Stimulated activated memory B cell treated with anti-CD40 and anti-IgM and Interleukin-4, amounts not matched to agents 10 μg/mL and 1 μg/mL and 100 μg/mL, for 72 hours (primary cell): ENCODE measurements around the gene PRKAB2.
"Not testable (repeated sequence)": the region's sequence is repeated elsewhere in the genome, so short reads cannot be mapped to it uniquely, and the experiment has no call there.

Source experiments
- ATAC-seq: fragments of 150-1000 bp; cut with Tn5 transposase; 2 replicates; pipeline ENCODE4 v1.10.0; 2021
- H3K27ac Mint-ChIP-seq: one replicate; pipeline ENCODE4 v1.8.0; 2022; ENCODE audit warnings: mild to moderate bottlenecking, mixed read lengths
- H3K27me3 Mint-ChIP-seq: one replicate; pipeline ENCODE4 v1.8.0; 2022; ENCODE audit warnings: mixed read lengths
- H3K36me3 Mint-ChIP-seq: one replicate; pipeline ENCODE4 v1.8.0; 2022; ENCODE audit warnings: mixed read lengths
- H3K4me1 Mint-ChIP-seq: one replicate; pipeline ENCODE4 v1.8.0; 2022; ENCODE audit warnings: mixed read lengths
- H3K4me3 Mint-ChIP-seq: one replicate; pipeline ENCODE4 v1.8.0; 2022; ENCODE audit warnings: mild to moderate bottlenecking, moderate library complexity, mixed read lengths
- H3K9me3 Mint-ChIP-seq: one replicate; pipeline ENCODE4 v1.8.0; 2022; ENCODE audit warnings: mixed read lengths

PRKAB2 gene

DNA sequence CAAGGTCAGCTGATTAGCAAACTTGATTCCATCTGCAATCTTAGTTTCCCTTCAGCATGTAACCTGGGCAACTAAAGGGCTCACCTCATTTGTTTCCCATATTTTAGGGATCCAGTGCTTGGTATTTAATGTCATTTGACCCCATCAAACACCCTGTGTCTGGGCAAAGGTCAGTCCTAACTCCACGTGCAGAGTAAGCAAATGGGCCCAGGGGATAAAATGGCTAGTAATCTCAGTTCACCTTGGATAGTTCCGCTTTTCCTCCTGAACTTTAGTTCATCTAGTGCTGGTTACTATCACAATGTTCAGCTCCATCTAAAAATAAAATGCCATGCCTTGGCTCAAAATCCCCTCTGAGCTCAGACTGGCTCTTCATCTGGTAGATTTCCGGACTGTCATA lies 19.5 kb downstream of the PRKAB2 start:
- no peak for ATAC-seq
- no peak overlapping the region for H3K27ac Mint-ChIP-seq
- no peaks in the 10 kb centered on the region for H3K4me1 Mint-ChIP-seq
- no peaks in the 10 kb centered on the region for H3K9me3 Mint-ChIP-seq
- H3K27me3 Mint-ChIP-seq: no peaks in the 10 kb centered on the region
- H3K36me3 Mint-ChIP-seq: peaks cover 38% of the 10 kb centered on the region
- H3K4me3 Mint-ChIP-seq: no peak overlapping the region

GRCh38 chr1:147151244-147151643 lies 21.0 kb downstream of the PRKAB2 start:
- Mint-ChIP-seq H3K27me3 (no peaks in the 10 kb centered on the region), H3K27ac (no peak overlapping the region), H3K9me3 (no peaks in the 10 kb centered on the region), H3K4me3 (no peak overlapping the region), H3K4me1 (no peaks in the 10 kb centered on the region), H3K36me3 (peaks cover 25% of the 10 kb centered on the region)
- ATAC-seq: no peak

GRCh38 chr1:147142886-147143285 lies 29.4 kb downstream of the PRKAB2 start:
- Mint-ChIP-seq H3K4me3 (no peak overlapping the region), H3K4me1 (no peaks in the 10 kb centered on the region), H3K36me3 (no peaks in the 10 kb centered on the region), H3K9me3 (no peaks in the 10 kb centered on the region), H3K27ac (no peak overlapping the region), H3K27me3 (peaks cover 22% of the 10 kb centered on the region)
- ATAC-seq: no peak

DNA sequence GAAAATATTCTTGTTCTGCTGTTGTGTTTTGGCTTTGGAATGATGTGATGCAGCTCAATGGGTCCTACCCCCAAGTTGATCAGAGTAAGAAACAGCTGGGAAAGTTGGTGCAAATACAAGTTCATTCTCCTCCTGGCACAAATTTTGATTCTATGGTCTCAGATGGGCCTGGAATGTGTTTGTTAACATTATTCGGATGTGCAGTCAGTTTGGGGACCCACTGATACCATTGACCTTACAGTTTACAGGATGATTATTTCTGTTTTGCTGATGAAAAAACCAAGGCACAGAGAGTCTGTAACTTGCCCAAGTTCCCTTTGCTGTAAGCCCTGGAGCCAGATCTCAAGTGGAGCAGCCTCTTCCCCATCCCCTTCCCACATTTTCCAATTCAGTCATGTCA lies 41.5 kb downstream of the PRKAB2 start:
- H3K4me1 Mint-ChIP-seq, H3K36me3 Mint-ChIP-seq, H3K4me3 Mint-ChIP-seq, ATAC-seq, H3K9me3 Mint-ChIP-seq, H3K27ac Mint-ChIP-seq: not testable (repeated sequence)
- peaks cover 21% of the 10 kb centered on the region for H3K27me3 Mint-ChIP-seq

DNA sequence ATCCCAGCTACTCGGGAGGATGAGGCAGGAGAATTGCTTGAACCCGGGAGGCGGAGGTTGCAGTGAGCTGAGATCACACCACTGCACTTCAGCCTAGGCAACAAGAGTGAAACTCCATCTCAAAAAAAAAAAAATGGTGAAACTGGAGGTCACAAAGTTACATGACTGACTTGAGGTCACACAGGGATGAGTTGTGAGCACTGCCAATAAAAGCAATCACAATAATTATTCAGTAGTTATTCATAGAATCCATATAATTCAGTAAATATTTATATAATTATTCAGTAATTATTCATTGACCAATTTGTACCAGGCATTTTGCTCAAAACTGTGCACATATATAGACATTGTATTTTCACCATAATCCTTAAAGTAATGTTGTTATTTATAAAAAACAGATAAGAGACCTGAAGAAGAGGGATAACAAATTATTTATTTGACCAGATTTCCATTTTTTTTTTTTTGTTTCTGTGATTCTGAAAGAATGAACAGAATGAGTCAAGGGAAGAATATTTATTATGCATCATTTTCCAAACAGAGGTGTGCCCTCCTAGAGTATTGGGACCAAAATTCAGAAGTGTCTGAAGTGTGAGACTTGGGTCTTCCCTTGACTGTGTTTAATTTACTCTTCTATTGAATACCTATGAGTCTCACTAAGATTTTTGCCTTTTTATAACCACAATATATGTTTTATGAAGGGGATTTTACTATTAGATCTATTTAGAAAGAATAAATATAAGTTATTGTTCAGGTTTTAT lies 43.0 kb downstream of the PRKAB2 start:
- ATAC-seq: no peak
- no peaks in the 10 kb centered on the region for H3K4me1 Mint-ChIP-seq
- H3K36me3 Mint-ChIP-seq: no peaks in the 10 kb centered on the region
- no peak overlapping the region for H3K4me3 Mint-ChIP-seq
- no peak overlapping the region for H3K27ac Mint-ChIP-seq
- H3K27me3 Mint-ChIP-seq: peaks cover 21% of the 10 kb centered on the region
- no peaks in the 10 kb centered on the region for H3K9me3 Mint-ChIP-seq

DNA sequence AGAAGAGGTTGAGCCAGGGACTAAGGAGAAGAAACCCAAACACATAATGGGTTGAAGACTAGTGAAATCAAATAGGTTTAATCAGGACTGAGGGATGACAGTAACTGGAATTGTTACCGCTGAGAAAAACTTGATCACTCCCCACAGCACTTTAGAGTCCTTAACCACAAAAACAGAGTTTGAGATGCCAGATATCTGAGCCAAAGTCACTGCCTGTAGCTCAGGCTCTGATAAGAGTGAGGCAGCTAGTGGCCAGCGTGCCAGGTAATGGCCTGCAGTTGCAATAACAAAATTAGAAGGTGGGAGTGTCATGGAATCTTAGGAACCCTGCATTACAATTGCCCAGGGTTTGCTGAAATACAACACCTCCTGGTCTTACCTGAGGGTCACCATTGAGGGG lies 48.0 kb downstream of the PRKAB2 start:
- Mint-ChIP-seq H3K27ac (no peak overlapping the region), H3K9me3 (no peaks in the 10 kb centered on the region), H3K36me3 (no peaks in the 10 kb centered on the region), H3K27me3 (peaks cover 29% of the 10 kb centered on the region), H3K4me1 (no peaks in the 10 kb centered on the region), H3K4me3 (no peak overlapping the region)
- ATAC-seq: no peak

DNA sequence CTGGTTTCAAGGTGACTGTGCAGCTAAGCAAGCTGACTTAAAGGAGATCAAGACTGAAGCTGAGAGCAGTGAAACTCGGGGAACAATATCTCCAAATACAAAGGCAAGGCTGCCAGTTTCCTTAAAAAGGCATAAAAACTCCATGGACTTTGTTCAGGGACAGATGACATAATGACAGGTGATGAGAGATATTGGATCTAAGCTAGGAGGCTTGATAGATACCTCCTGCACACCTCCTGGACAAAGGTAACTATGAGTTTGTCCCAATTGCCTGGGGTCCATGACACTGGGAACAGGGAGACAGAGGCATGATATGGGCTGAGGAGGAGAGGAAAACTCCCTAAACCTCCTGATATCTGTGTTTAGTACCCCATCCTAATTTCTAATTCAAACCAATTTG lies 55.2 kb downstream of the PRKAB2 start:
- no peaks in the 10 kb centered on the region for H3K9me3 Mint-ChIP-seq
- H3K36me3 Mint-ChIP-seq: no peaks in the 10 kb centered on the region
- ATAC-seq: no peak
- no peak overlapping the region for H3K27ac Mint-ChIP-seq
- peaks cover 13% of the 10 kb centered on the region for H3K27me3 Mint-ChIP-seq
- H3K4me1 Mint-ChIP-seq: no peaks in the 10 kb centered on the region
- no peak overlapping the region for H3K4me3 Mint-ChIP-seq

GRCh38 chr1:147115496-147115895 lies 56.8 kb downstream of the PRKAB2 start:
- Mint-ChIP-seq H3K27me3 (no peaks in the 10 kb centered on the region), H3K27ac (no peak overlapping the region), H3K9me3 (no peaks in the 10 kb centered on the region), H3K4me1 (no peaks in the 10 kb centered on the region), H3K36me3 (no peaks in the 10 kb centered on the region), H3K4me3 (no peak overlapping the region)
- no peak for ATAC-seq

- ATAC-seq, H3K9me3 Mint-ChIP-seq, H3K4me1 Mint-ChIP-seq, H3K27me3 Mint-ChIP-seq, H3K4me3 Mint-ChIP-seq, H3K36me3 Mint-ChIP-seq, H3K27ac Mint-ChIP-seq: not testable (repeated sequence)
Measured at GRCh38 chr1:147115079-147115478, 57.2 kb downstream of the PRKAB2 start.

DNA sequence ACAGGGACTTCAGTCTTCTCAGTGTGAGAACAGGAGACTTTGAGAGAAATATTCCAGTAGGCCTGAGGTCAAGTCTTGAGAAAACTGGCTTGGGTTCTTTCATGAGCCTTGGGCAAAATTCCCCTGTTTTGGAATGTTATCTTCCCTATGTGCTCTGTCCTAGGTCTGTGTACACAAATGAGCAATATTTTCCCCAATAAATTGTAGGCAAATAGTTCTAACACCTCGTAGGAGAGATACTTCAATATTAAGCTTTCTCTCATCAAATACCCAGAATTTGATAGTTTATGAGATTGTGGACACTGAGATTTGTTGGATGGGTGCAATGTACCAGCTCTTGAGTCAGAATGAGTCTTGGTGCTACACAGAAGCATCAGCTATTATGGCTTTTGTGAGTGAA lies 57.9 kb downstream of the PRKAB2 start:
- not testable (repeated sequence) for H3K4me1 Mint-ChIP-seq, ATAC-seq, H3K27me3 Mint-ChIP-seq, H3K9me3 Mint-ChIP-seq, H3K27ac Mint-ChIP-seq, H3K4me3 Mint-ChIP-seq, H3K36me3 Mint-ChIP-seq

- ATAC-seq: no peak
- no peaks in the 10 kb centered on the region for H3K9me3 Mint-ChIP-seq
- peaks cover 7% of the 10 kb centered on the region for H3K27me3 Mint-ChIP-seq
- no peaks in the 10 kb centered on the region for H3K4me1 Mint-ChIP-seq
- H3K4me3 Mint-ChIP-seq: no peak overlapping the region
- H3K27ac Mint-ChIP-seq: no peak overlapping the region
- H3K36me3 Mint-ChIP-seq: no peaks in the 10 kb centered on the region
Measured at GRCh38 chr1:147111381-147112130, 60.7 kb downstream of the PRKAB2 start.

DNA sequence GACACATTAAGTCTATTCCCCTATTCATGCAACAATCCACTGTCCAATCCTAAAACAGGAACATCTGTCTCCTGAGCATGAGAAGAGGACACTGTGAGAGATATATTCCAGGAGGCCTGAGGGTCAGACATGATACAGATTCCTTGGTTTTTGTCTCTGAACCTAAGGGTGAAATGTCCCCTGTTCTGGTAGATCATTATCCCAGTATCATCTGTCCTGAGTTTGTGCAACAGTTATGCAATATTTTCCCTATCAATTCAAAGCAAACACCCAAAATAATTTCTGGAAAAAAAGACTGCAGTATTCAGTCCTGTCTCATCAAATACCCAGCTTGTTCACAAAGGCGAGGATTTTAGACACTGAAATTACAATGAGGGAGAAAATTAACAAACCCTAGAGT lies 61.4 kb downstream of the PRKAB2 start:
- no peaks in the 10 kb centered on the region for H3K4me1 Mint-ChIP-seq
- H3K27me3 Mint-ChIP-seq: peaks cover 7% of the 10 kb centered on the region
- H3K27ac Mint-ChIP-seq: no peak overlapping the region
- H3K36me3 Mint-ChIP-seq: no peaks in the 10 kb centered on the region
- ATAC-seq: no peak
- no peaks in the 10 kb centered on the region for H3K9me3 Mint-ChIP-seq
- H3K4me3 Mint-ChIP-seq: no peak overlapping the region

GRCh38 chr1:147110434-147110833 lies 61.8 kb downstream of the PRKAB2 start:
- H3K27ac Mint-ChIP-seq: no peak overlapping the region
- no peaks in the 10 kb centered on the region for H3K36me3 Mint-ChIP-seq
- no peaks in the 10 kb centered on the region for H3K9me3 Mint-ChIP-seq
- no peaks in the 10 kb centered on the region for H3K4me1 Mint-ChIP-seq
- ATAC-seq: no peak
- no peak overlapping the region for H3K4me3 Mint-ChIP-seq
- H3K27me3 Mint-ChIP-seq: peaks cover 7% of the 10 kb centered on the region

GRCh38 chr1:147109762-147110161 lies 62.5 kb downstream of the PRKAB2 start:
- peaks cover 7% of the 10 kb centered on the region for H3K27me3 Mint-ChIP-seq
- H3K36me3 Mint-ChIP-seq: no peaks in the 10 kb centered on the region

DNA sequence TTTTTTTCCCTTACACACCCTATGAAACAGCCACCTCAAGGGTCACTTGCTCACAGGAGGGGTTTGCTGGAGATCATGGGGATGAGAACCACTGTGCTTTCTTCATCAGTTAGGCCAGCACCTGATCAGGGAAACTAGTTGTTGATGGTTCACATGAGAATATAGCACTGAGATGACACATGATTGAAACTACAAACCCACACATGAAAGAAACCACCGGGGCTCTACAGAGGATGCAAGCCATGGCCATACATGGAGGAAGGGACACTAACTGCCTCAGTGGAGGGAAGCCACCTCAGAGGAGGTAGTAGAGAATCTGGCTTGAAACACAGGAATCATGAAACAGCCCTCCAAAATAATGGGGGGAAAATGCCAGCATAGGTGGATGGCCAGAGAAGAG lies 63.2 kb downstream of the PRKAB2 start:
- no peaks in the 10 kb centered on the region for H3K36me3 Mint-ChIP-seq

More at GRCh38 chr1:147109762-147110161, 62.5 kb downstream of the PRKAB2 start:
- Mint-ChIP-seq H3K27ac (no peak overlapping the region), H3K4me3 (no peak overlapping the region), H3K9me3 (no peaks in the 10 kb centered on the region), H3K4me1 (no peaks in the 10 kb centered on the region)
- ATAC-seq: no peak

GRCh38 chr1:147106407-147106881 lies 65.8 kb downstream of the PRKAB2 start:
- H3K4me1 Mint-ChIP-seq, H3K4me3 Mint-ChIP-seq, H3K36me3 Mint-ChIP-seq, H3K9me3 Mint-ChIP-seq, ATAC-seq, H3K27ac Mint-ChIP-seq: not testable (repeated sequence)
- H3K27me3 Mint-ChIP-seq: peaks cover 11% of the 10 kb centered on the region

More for the DNA sequence above, 63.2 kb downstream of the PRKAB2 start:
- peak; percentile 58 for ATAC-seq
- H3K27ac Mint-ChIP-seq: no peak overlapping the region
- no peak overlapping the region for H3K4me3 Mint-ChIP-seq
- no peaks in the 10 kb centered on the region for H3K9me3 Mint-ChIP-seq
- H3K4me1 Mint-ChIP-seq: no peaks in the 10 kb centered on the region
- peaks cover 7% of the 10 kb centered on the region for H3K27me3 Mint-ChIP-seq
